Bronchial smooth muscle cell (primary cell): ENCODE measurements around the gene ABHD2. TPM values are rescaled to one million over a fixed set of nuclear protein-coding genes. Genes with fewer than 3 reads are reported as not detected.

Experiments
- total RNA-seq: library from RNA; depleted of rRNA; stranded (reverse); fragments of >200 nt; gene quantifications from 2 replicates; pipeline ENCODE4 v1.2.1, GENCODE V29; 2014

ABHD2 gene
- 39.6 and 86.7 TPM in 2 replicates for total RNA-seq

GRCh38 chr15:89087830-89088604, at the start of gene ABHD2:
TSS of gene ABHD2 (plus strand) at chr15:89088456. CDS start at chr15:89116328, 27,872 bp downstream.

GRCh38 chr15:89221543-89221942, 133.3 kb downstream of the ABHD2 start, which contains the start of gene RLBP1:
TSS of gene RLBP1 (minus strand) at chr15:89221579. CDS start at chr15:89218975, 2,604 bp downstream.

GRCh38 chr15:89243691-89244573, 155.7 kb downstream of the ABHD2 start, which contains the start of gene FANCI:
TSS of gene FANCI (plus strand) at chr15:89243979. CDS start at chr15:89247648, 3,669 bp downstream.

Other genes with a start within 250 kb of the ABHD2 start
- 1.9 and 2.4 TPM in 2 replicates for gene HAPLN3, start 192.9 kb upstream of the ABHD2 start, total RNA-seq
- gene MFGE8, start 175.1 kb upstream of the ABHD2 start, total RNA-seq: 67.0 and 70.6 TPM in 2 replicates
- not detected in 2 replicates for gene RLBP1, start 133.1 kb downstream of the ABHD2 start, total RNA-seq
- 4.2 and 8.0 TPM in 2 replicates for gene FANCI, start 155.5 kb downstream of the ABHD2 start, total RNA-seq
- 37.7 and 40.5 TPM in 2 replicates for gene POLG, start 246.4 kb downstream of the ABHD2 start, total RNA-seq